Choroid plexus epithelial cell (primary cell): ENCODE results near the gene NKD2.

ENCODE experiments used
- DNase-seq: peaks from one replicate; pipeline ENCODE4 v3.0.0-alpha.2; 2010; ENCODE audit warnings: low read depth
- H3K4me3 ChIP-seq: 2 replicates; pipeline ENCODE4 v1.5.1; 2011; ENCODE audit warnings: low read depth, mild to moderate bottlenecking, control low read depth, low read length, moderate library complexity
- CTCF ChIP-seq: conservative IDR thresholded peaks from 2 replicates; pipeline ENCODE4 v1.5.1; 2011; ENCODE audit warnings: low read depth, mild to moderate bottlenecking, control low read depth, inconsistent platforms, low read length, moderate library complexity

NKD2 gene

GRCh38 chr5:1074226-1074625 is 65.6 kb downstream of the NKD2 start:
- no peak for DNase-seq
- no peak overlapping the region for H3K4me3 ChIP-seq
- TF ChIP-seq CTCF, result no peak

- no peak for DNase-seq
- no peak overlapping the region for H3K4me3 ChIP-seq
- no peak for TF ChIP-seq CTCF
Measured at GRCh38 chr5:1074816-1075554, 66.4 kb downstream of the NKD2 start.

DNA sequence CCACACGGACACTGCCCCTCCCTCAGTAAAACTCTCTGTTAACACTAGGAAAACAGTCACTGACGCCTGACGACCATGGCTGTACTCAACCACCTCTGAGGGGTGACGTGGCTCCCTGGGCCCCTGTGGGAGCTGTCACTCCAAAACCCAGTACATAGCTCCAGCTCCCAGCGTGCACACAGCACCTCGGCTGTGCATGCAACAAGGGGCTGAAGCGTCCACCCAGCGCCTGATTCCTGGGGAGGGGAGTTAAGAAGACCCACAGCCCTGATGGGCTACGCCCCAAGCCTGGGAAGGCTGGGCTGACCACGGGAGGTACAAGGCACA is 66.9 kb downstream of the NKD2 start:
- no peak for DNase-seq
- no peak for TF ChIP-seq CTCF
- no peak overlapping the region for H3K4me3 ChIP-seq

DNA sequence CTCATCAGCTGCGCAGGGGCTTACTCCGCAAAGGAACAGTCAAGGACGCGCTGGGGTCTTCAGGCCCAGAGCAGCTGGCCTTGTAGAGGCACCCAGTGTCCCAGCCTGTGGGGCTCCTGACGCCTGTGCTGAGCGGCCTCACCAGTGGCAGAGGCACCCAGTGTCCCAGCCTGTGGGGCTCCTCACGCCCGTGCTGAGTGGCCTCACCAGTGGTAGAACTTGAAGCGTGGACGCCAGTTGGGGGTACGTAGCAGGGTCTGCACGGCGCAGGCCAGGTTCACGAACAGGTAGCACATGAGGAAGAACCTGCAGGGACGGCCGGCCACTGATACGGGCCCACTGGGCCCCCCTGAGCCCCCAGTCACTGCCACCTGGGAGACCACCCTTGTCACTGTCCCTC is 67.3 kb downstream of the NKD2 start:
- DNase-seq, result no peak
- no peak for TF ChIP-seq CTCF
- H3K4me3 ChIP-seq, result no peak overlapping the region

- no peak overlapping the region for H3K4me3 ChIP-seq
- TF ChIP-seq CTCF, result no peak
- DNase-seq, result no peak
Measured at GRCh38 chr5:1076406-1076805, 67.8 kb downstream of the NKD2 start.

- TF ChIP-seq CTCF, result no peak
- H3K4me3 ChIP-seq, result no peak overlapping the region
- DNase-seq, result no peak
Measured at GRCh38 chr5:1077026-1077425, 68.4 kb downstream of the NKD2 start.

- no peak for TF ChIP-seq CTCF
- no peak for DNase-seq
- H3K4me3 ChIP-seq, result no peak overlapping the region
Measured at GRCh38 chr5:1077491-1078020, 69.0 kb downstream of the NKD2 start.
